Endometrial microvascular endothelial cells (primary cell): ENCODE data around the gene NKIRAS1. TPM values are rescaled to one million over a fixed set of nuclear protein-coding genes. Genes with fewer than 3 reads are reported as not detected.
"Not testable (repeated sequence)": the region's sequence is repeated elsewhere in the genome, so short reads cannot be mapped to it uniquely, and the experiment has no call there.

ENCODE experiments used
- in situ Hi-C: cut with HindIII; loops from 2 replicates; pipeline ENCODE4 v1.10.0; 2017; ENCODE audit warnings: low sequenced_read_pairs, low pct_unique_long_range_greater_than_20kb; ENCODE audit errors: inconsistent ontology term
- total RNA-seq: library from RNA; depleted of rRNA; stranded (reverse); fragments of >200 nt; gene quantifications from one replicate; pipeline ENCODE4 v1.2.3, GENCODE V29; 2015; ENCODE audit errors: inconsistent ontology term

Gene NKIRAS1
- total RNA-seq, 1 donor from 2014 or later: 3.9 TPM

GRCh38 chr3:23877329-23877980 lies 39.3 kb downstream of the NKIRAS1 start:
- in situ Hi-C loops: no loop called here

GRCh38 chr3:23876923-23877322 lies 39.9 kb downstream of the NKIRAS1 start:
- in situ Hi-C loops: no loop called here

DNA sequence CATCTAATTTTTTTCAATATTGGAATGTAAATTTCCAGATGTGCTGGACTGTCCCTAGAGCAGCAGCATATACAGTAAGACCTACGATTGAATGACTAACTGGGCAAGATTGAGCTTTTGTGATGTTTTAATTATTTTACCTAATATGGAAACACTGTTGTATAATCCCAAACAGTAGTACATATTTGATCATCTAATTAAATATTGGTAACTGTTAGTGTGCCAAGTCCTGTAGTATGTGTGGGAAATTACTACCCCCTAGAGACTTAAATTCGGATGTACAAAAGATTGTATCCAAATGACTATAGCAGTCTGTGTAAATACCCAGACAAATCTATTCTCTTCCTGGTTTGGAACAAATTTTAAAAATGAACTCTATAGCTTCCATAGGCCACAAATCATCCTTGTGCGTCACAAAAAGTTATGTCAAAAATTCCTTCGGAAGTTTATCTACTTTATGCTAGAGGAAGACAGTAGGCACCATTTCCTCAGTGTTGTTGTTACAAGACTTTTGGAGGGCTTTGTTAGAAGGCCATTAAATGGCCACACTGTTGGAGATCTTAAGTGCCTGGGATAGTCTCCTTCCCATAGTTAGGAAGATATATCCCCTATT lies 41.6 kb downstream of the NKIRAS1 start:
- in situ Hi-C loops: no loop called here

DNA sequence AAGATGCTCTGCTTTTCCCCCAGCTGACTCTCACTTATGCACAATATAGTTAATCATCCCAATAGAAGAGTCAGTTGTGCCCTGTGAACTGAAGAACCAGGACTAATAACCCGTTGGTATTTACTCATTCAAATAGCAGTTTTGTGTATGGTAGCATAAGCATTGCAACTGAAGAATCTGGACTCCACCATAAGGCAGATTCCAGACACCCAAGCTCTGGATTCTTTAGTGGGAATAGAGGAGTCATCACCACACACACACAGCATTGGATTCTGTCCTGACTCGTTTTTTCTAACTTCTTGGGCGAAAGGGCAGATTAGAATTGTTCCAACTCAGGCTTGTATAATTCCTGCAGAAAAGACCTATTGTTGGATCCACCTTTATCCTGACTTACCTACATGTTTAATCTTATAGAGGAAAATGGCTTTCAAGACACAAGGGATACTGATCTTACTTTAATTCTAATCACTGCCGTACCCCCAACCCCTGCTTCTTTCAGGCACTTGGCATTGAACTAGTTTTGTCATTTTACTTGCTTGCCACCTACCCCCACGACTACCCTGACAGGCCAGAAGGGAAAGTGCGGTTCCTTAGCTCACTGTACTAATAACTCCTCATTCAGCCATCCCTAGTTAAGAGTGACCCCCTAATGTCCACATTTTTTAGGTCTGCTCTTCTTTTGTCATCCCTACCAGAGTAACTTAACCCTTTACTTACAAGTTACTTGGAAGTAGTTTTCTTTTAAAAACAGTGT lies 42.3 kb downstream of the NKIRAS1 start:
- in situ Hi-C loops: no loop called here

GRCh38 chr3:23873941-23874340 lies 42.8 kb downstream of the NKIRAS1 start:
- in situ Hi-C loops: no loop called here

DNA sequence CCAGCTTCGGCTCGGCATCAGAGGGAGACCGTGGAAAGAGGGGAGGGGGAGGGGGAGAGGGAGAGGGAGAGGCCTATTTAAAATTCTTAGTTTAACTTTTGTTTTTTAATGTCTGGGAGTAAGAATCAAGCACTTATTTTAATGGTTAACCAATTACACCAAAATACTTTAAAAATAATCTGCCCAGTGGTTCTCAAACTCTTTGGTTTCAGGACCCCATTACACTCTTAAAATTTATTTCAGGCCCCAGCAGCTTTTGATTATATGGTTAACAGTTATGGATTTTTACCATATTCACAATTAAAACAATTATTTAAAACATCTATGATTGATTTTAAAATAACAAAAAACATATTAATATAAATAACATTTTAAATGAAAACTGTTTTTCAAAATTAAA lies 44.5 kb downstream of the NKIRAS1 start:
- in situ Hi-C loops: no loop called here

- in situ Hi-C loops: not testable (repeated sequence)
These were observed 45.4 kb downstream of the NKIRAS1 start for GRCh38 chr3:23871361-23871760.

DNA sequence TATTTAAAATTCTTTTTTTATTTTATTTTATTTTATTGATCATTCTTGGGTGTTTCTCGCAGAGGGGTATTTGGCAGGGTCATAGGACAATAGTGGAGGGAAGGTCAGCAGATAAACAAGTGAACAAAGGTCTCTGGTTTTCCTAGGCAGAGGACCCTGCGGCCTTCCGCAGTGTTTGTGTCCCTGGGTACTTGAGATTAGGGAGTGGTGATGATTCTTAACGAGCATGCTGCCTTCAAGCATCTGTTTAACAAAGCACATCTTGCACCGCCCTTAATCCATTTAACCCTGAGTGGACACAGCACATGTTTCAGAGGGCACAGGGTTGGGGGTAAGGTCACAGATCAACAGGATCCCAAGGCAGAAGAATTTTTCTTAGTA lies 46.1 kb downstream of the NKIRAS1 start:
- in situ Hi-C loops: not testable (repeated sequence)

GRCh38 chr3:23869977-23870662 lies 46.7 kb downstream of the NKIRAS1 start:
- in situ Hi-C loops: no loop called here

- in situ Hi-C loops: no loop called here
These were observed 49.0 kb downstream of the NKIRAS1 start for GRCh38 chr3:23867838-23868237.

DNA sequence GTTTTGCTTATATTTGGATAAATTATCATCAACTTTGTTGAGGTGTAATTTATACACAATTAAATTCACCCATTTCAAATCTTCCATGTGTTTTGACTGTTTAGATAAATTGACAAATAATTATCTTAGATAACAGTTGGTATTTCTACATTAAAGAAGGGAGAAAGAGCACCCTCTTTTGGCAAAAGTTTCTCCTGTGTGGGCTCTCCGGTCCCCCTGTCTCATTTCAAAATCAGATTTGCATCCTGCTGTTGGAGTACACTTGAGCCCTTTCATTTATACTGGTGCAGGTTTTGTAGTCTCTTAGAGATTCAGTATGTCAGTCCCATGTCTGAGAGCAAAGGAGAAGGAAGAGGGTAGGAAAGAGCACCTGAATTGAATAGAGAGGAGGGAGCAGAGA lies 49.4 kb downstream of the NKIRAS1 start:
- in situ Hi-C loops: no loop called here

- in situ Hi-C loops: no loop called here
These were observed 51.0 kb downstream of the NKIRAS1 start for GRCh38 chr3:23865595-23866396.

GRCh38 chr3:23864931-23865330 lies 51.9 kb downstream of the NKIRAS1 start:
- in situ Hi-C loops: no loop called here

DNA sequence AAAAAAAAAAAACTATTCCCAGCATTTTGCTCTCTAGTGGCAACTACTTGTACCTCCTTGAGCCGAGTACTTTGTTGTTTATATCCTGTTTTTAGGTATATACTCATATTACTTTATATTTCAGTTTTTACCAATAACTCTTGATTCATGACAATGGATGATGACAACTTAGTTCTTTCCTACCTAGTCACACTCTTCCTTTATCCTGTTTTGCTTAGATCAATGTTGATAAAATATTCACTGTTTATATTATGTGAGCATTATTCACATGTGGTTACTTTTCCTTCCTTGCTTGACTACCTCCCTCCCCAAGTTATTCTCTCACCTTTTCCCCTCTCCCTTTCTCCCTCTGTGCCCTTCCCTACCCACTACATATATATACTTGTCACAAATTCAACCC lies 53.7 kb downstream of the NKIRAS1 start:
- in situ Hi-C loops: no loop called here

DNA sequence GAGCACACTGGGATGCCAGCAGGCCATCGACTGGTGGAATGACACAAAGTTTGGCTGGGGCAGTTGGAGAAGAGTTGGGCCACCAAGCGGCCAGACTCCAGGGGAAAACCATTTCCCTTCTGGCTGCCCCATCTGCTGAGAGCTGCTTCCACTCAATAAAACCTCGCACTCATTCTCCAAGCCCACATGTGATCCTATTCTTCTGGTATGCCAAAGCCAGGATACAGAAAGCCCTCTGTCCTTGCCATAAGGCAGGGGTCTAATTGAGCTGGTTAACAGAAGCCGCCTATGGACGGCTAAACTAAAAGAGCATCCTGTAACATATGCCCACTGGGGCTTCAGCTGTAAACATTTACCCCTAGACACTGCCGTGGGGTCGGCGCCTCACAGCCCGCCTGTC lies 55.1 kb downstream of the NKIRAS1 start:
- in situ Hi-C loops: no loop called here

- in situ Hi-C loops: no loop called here
These were observed 56.9 kb downstream of the NKIRAS1 start for GRCh38 chr3:23859839-23860382.

GRCh38 chr3:23859012-23859743 lies 57.6 kb downstream of the NKIRAS1 start:
- in situ Hi-C loops: no loop called here

DNA sequence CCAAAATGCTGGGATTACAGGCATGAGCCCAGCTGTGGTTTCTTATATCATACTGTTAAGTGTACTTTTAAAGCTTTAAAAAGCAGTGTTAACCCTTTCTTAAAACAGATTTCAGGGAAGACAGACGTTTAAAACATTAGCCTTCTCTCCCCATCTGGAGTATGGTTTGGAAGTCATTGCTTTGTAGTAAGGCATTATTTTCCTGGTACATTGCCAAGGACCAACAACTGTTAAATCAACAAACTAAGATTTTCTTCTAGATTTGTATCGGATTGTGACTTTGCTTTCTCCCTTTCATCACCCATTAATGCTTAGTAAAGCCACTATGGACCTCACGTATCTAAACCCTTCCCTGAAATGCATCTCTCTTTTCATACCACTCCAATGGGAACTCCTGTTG lies 60.5 kb downstream of the NKIRAS1 start:
- in situ Hi-C loops: no loop called here
